Neutrophil (primary cell): ENCODE measurements around the gene CAMTA1.

ENCODE experiments used
- H3K27ac ChIP-seq: fragments of 200-600 bp; sonication (generic); 2 replicates; pipeline ENCODE4 v1.5.1; 2016; ENCODE audit warnings: mild to moderate bottlenecking, moderate library complexity
- H3K27me3 ChIP-seq: fragments of 200-600 bp; sonication (generic); 2 replicates; pipeline ENCODE4 v1.6.0; 2016; ENCODE audit warnings: mild to moderate bottlenecking
- H3K36me3 ChIP-seq: fragments of 200-600 bp; sonication (generic); 2 replicates; pipeline ENCODE4 v1.5.1; 2017
- H3K4me1 ChIP-seq, 2 experiments: fragments of 200-600 bp in 1 of 2; sonication (generic) in 1 of 2; 1 replicate in 1 of 2; 2 replicates in 1 of 2; pipeline versions ENCODE4 v1.5.1 to v1.6.1; 2013 to 2016; ENCODE audit warnings: low read depth in 1 of 2, low read length in 1 of 2, mild to moderate bottlenecking in 1 of 2, moderate library complexity in 1 of 2; ENCODE audit not compliant: control insufficient read depth in 1 of 2, insufficient read depth in 1 of 2
- H3K4me3 ChIP-seq, 2 experiments: fragments of 200-600 bp in 1 of 2; sonication (generic) in 1 of 2; 1 replicate in 1 of 2; 2 replicates in 1 of 2; pipeline ENCODE4 v1.5.1; 2013 to 2016; ENCODE audit warnings: low read depth in 1 of 2, low read length in 1 of 2, mild to moderate bottlenecking in 1 of 2, moderate library complexity in 1 of 2
- H3K9me3 ChIP-seq: fragments of 200-600 bp; sonication (generic); 2 replicates; pipeline ENCODE4 v1.5.1; 2016
- TF ChIP-seq, protein P1 (sequence below): fragments of 200-600 bp; sonication (generic); IDR thresholded peaks from 2 replicates; pipeline ENCODE4 v1.5.1; 2016; ENCODE audit warnings: antibody characterized with exemption

The CAMTA1 gene

GRCh38 chr1:7406641-7407543 is 621.6 kb downstream of the CAMTA1 start:
- H3K9me3 ChIP-seq, result no peaks in the 10 kb centered on the region
- H3K4me1 ChIP-seq, result no peaks in the 10 kb centered on the region
- no peak overlapping the region for H3K4me3 ChIP-seq
- TF ChIP-seq, protein P1, sequence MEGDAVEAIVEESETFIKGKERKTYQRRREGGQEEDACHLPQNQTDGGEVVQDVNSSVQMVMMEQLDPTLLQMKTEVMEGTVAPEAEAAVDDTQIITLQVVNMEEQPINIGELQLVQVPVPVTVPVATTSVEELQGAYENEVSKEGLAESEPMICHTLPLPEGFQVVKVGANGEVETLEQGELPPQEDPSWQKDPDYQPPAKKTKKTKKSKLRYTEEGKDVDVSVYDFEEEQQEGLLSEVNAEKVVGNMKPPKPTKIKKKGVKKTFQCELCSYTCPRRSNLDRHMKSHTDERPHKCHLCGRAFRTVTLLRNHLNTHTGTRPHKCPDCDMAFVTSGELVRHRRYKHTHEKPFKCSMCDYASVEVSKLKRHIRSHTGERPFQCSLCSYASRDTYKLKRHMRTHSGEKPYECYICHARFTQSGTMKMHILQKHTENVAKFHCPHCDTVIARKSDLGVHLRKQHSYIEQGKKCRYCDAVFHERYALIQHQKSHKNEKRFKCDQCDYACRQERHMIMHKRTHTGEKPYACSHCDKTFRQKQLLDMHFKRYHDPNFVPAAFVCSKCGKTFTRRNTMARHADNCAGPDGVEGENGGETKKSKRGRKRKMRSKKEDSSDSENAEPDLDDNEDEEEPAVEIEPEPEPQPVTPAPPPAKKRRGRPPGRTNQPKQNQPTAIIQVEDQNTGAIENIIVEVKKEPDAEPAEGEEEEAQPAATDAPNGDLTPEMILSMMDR, result no peak
- H3K36me3 ChIP-seq, result no peaks in the 10 kb centered on the region
- H3K27ac ChIP-seq, result no peak overlapping the region
- no peaks in the 10 kb centered on the region for H3K27me3 ChIP-seq

- H3K36me3 ChIP-seq, result no peaks in the 10 kb centered on the region
- no peak overlapping the region for H3K4me3 ChIP-seq
- no peaks in the 10 kb centered on the region for H3K9me3 ChIP-seq
- no peaks in the 10 kb centered on the region for H3K4me1 ChIP-seq
- TF ChIP-seq, protein P1, result no peak
- H3K27ac ChIP-seq, result no peak overlapping the region
- H3K27me3 ChIP-seq, result no peaks in the 10 kb centered on the region
These were observed 622.3 kb downstream of the CAMTA1 start for GRCh38 chr1:7407544-7407895.

GRCh38 chr1:7407980-7408770 is 622.9 kb downstream of the CAMTA1 start:
- Histone ChIP-seq H3K4me3 (no peak overlapping the region), H3K27me3 (no peaks in the 10 kb centered on the region), H3K9me3 (no peaks in the 10 kb centered on the region), H3K27ac (no peak overlapping the region), H3K36me3 (no peaks in the 10 kb centered on the region), H3K4me1 (no peaks in the 10 kb centered on the region)
- TF ChIP-seq, protein P1, result no peak

DNA sequence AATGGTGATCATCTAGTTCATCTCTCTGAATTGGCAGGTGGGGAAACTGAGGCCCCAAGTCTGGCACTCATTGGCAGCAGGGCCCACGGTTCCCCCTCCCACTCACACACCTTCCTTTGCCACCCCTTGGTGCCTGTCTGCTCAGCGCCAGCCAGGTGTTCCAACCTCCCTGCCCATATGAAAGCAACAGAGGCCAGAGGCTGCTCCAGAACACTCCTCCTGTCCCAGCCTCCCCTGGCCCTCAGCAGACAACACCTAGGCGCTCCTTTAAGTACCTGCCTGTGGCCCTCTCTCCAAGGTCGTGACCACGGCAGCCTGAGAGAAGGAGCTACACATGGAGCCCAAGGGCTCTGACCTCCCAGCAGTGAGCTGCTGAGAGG is 623.5 kb downstream of the CAMTA1 start:
- Histone ChIP-seq H3K9me3 (no peaks in the 10 kb centered on the region), H3K27me3 (no peaks in the 10 kb centered on the region), H3K4me1 (no peaks in the 10 kb centered on the region), H3K27ac (no peak overlapping the region), H3K4me3 (no peak overlapping the region), H3K36me3 (no peaks in the 10 kb centered on the region)
- TF ChIP-seq, protein P1, result no peak

- Histone ChIP-seq H3K4me1 (no peaks in the 10 kb centered on the region), H3K27ac (no peak overlapping the region), H3K27me3 (no peaks in the 10 kb centered on the region), H3K9me3 (no peaks in the 10 kb centered on the region), H3K36me3 (no peaks in the 10 kb centered on the region), H3K4me3 (no peak overlapping the region)
- TF ChIP-seq, protein P1, result no peak
These were observed 624.0 kb downstream of the CAMTA1 start for GRCh38 chr1:7409278-7409677.
